Chondrocyte (in vitro differentiated cells): ENCODE data around the gene IFI35. TPM values are rescaled to one million over a fixed set of nuclear protein-coding genes. Genes with fewer than 3 reads are reported as not detected.
A peak's percentile ranks its signal among the peaks of the same experiment; 100 is the strongest.

Experiments
- DNase-seq: peaks from one replicate; pipeline ENCODE4 v3.0.0; 2021; ENCODE audit warnings: mixed read lengths, low spot score
- H3K27ac Mint-ChIP-seq: one replicate; pipeline ENCODE4 v1.8.0; 2021; ENCODE audit warnings: mild to moderate bottlenecking, moderate library complexity, mixed read lengths; ENCODE audit not compliant: unreplicated experiment
- H3K27me3 Mint-ChIP-seq: 2 replicates; pipeline ENCODE4 v1.8.0; 2021; ENCODE audit warnings: low read depth, mixed read lengths
- H3K36me3 Mint-ChIP-seq: 2 replicates; pipeline ENCODE4 v1.8.0; 2021; ENCODE audit warnings: low read depth, mixed read lengths
- H3K4me1 Mint-ChIP-seq: 2 replicates; pipeline ENCODE4 v1.8.0; 2021; ENCODE audit warnings: low read depth, mild to moderate bottlenecking, mixed read lengths
- H3K4me3 Mint-ChIP-seq: one replicate; pipeline ENCODE4 v1.8.0; 2021; ENCODE audit warnings: mild to moderate bottlenecking, moderate library complexity, mixed read lengths; ENCODE audit not compliant: unreplicated experiment
- H3K9me3 Mint-ChIP-seq: 2 replicates; pipeline ENCODE4 v1.8.0; 2021; ENCODE audit warnings: low read depth, mixed read lengths
- CTCF ChIP-seq: fragments of 200-600 bp; sonication (generic); IDR thresholded peaks from 2 replicates; pipeline ENCODE4 v1.5.0; 2021; ENCODE audit warnings: antibody characterized with exemption, mild to moderate bottlenecking, moderate library complexity
- total RNA-seq: library from RNA; stranded (reverse); gene quantifications from 3 replicates; pipeline ENCODE4 v1.2.1, GENCODE V29; 2021

The IFI35 gene
- total RNA-seq, 1 donor from 2014 or later, result 12.8 TPM

GRCh38 chr17:43011728-43012472 is 5.3 kb downstream of the IFI35 start:
- no peaks in the 10 kb centered on the region for H3K27me3 Mint-ChIP-seq
- TF ChIP-seq CTCF, result no peak
- DNase-seq, result no peak

GRCh38 chr17:43013296-43013695 is 6.7 kb downstream of the IFI35 start:
- H3K9me3 Mint-ChIP-seq, result no peaks in the 10 kb centered on the region
- H3K4me3 Mint-ChIP-seq, result no peak overlapping the region
- DNase-seq, result no peak
- TF ChIP-seq CTCF, result no peak
- no peak overlapping the region for H3K27ac Mint-ChIP-seq
- H3K36me3 Mint-ChIP-seq, result peaks cover 23% of the 10 kb centered on the region
- H3K4me1 Mint-ChIP-seq, result peaks cover 15% of the 10 kb centered on the region
- H3K27me3 Mint-ChIP-seq, result no peaks in the 10 kb centered on the region

More at GRCh38 chr17:43011728-43012472, 5.3 kb downstream of the IFI35 start:
- Mint-ChIP-seq H3K4me1 (peaks cover 18% of the 10 kb centered on the region), H3K36me3 (peaks cover 18% of the 10 kb centered on the region), H3K4me3 (no peak overlapping the region), H3K9me3 (no peaks in the 10 kb centered on the region), H3K27ac (no peak overlapping the region)

DNA sequence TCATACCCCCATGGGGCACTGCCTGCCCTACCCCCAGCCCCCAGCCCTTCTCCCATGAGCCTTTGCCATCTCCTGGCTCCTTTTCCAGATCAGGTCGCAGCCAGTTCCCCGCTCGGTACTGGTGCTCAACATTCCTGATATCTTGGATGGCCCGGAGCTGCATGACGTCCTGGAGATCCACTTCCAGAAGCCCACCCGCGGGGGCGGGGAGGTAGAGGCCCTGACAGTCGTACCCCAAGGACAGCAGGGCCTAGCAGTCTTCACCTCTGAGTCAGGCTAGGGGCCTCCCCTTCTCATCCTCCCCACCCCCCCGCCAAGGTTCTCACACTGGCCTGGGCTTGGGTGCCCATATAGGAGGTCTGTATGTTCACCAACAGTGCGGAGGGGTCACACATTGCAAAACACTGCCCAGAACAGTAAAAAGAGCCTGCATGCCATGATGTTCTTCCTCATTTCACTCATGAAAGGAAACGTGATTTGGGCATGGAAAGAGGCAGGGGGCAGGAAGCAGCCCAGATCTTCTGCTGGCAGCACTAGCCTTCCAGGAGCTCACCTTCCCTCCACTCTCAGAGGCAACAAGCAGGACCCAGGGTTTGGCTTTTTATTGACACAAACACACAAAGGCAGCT is 7.5 kb downstream of the IFI35 start:
- H3K4me3 Mint-ChIP-seq, result no peak overlapping the region
- H3K27ac Mint-ChIP-seq, result no peak overlapping the region
- no peak for DNase-seq

GRCh38 chr17:43014649-43015542 is 8.3 kb downstream of the IFI35 start:
- H3K4me1 Mint-ChIP-seq, result peaks cover 31% of the 10 kb centered on the region
- H3K4me3 Mint-ChIP-seq, result no peak overlapping the region
- H3K36me3 Mint-ChIP-seq, result peaks cover 28% of the 10 kb centered on the region
- no peak for DNase-seq
- no peak for TF ChIP-seq CTCF
- H3K27me3 Mint-ChIP-seq, result no peaks in the 10 kb centered on the region
- H3K27ac Mint-ChIP-seq, result peak overlapping the region; percentile 68
- H3K9me3 Mint-ChIP-seq, result no peaks in the 10 kb centered on the region

More for the DNA sequence above, 7.5 kb downstream of the IFI35 start:
- Mint-ChIP-seq H3K27me3 (no peaks in the 10 kb centered on the region), H3K4me1 (peaks cover 23% of the 10 kb centered on the region), H3K9me3 (no peaks in the 10 kb centered on the region), H3K36me3 (peaks cover 25% of the 10 kb centered on the region)
- TF ChIP-seq CTCF, result no peak

- Mint-ChIP-seq H3K27me3 (no peaks in the 10 kb centered on the region), H3K4me3 (no peak overlapping the region)
- TF ChIP-seq CTCF, result no peak
These were observed 9.0 kb downstream of the IFI35 start for GRCh38 chr17:43015579-43015978.

More at GRCh38 chr17:43015579-43015978, 9.0 kb downstream of the IFI35 start:
- Mint-ChIP-seq H3K27ac (peak overlapping the region; percentile 68), H3K4me1 (peaks cover 30% of the 10 kb centered on the region), H3K9me3 (no peaks in the 10 kb centered on the region), H3K36me3 (peaks cover 28% of the 10 kb centered on the region)
- DNase-seq, result no peak
